GM06990 (cell line): ENCODE results near the gene MT1F.

ENCODE experiments used
- DNase-seq: peaks from one replicate; pipeline ENCODE4 v3.0.0-alpha.2; 2011; ENCODE audit not compliant: insufficient read length; ENCODE audit errors: extremely low read depth
- H3K27me3 ChIP-seq: replicated peaks from 2 replicates; pipeline ENCODE4 v1.6.0; 2011; ENCODE audit warnings: low read length; ENCODE audit not compliant: control insufficient read depth, insufficient read depth
- H3K36me3 ChIP-seq: 2 replicates; pipeline ENCODE4 v1.5.1; 2011; ENCODE audit warnings: low read length; ENCODE audit not compliant: control insufficient read depth, insufficient read depth
- H3K4me3 ChIP-seq: replicated peaks from 2 replicates; pipeline ENCODE4 v1.5.1; 2011; ENCODE audit warnings: low read depth, mild to moderate bottlenecking, control low read depth, low read length
- TF ChIP-seq, protein P1 (sequence below): IDR thresholded peaks from 2 replicates; pipeline ENCODE4 v1.5.1; 2011; ENCODE audit warnings: low read length, control low read depth, mild to moderate bottlenecking, inconsistent platforms; ENCODE audit not compliant: insufficient read depth, poor library complexity, severe bottlenecking

The MT1F gene

GRCh38 chr16:56633535-56633934 lies 24.2 kb upstream of the MT1F start:
- no peaks in the 10 kb centered on the region for H3K36me3 ChIP-seq

GRCh38 chr16:56634715-56635440 lies 22.9 kb upstream of the MT1F start:
- Histone ChIP-seq H3K27me3 (peaks cover 10% of the 10 kb centered on the region), H3K36me3 (no peaks in the 10 kb centered on the region), H3K4me3 (no peak overlapping the region)
- no peak for DNase-seq
- TF ChIP-seq, protein P1, sequence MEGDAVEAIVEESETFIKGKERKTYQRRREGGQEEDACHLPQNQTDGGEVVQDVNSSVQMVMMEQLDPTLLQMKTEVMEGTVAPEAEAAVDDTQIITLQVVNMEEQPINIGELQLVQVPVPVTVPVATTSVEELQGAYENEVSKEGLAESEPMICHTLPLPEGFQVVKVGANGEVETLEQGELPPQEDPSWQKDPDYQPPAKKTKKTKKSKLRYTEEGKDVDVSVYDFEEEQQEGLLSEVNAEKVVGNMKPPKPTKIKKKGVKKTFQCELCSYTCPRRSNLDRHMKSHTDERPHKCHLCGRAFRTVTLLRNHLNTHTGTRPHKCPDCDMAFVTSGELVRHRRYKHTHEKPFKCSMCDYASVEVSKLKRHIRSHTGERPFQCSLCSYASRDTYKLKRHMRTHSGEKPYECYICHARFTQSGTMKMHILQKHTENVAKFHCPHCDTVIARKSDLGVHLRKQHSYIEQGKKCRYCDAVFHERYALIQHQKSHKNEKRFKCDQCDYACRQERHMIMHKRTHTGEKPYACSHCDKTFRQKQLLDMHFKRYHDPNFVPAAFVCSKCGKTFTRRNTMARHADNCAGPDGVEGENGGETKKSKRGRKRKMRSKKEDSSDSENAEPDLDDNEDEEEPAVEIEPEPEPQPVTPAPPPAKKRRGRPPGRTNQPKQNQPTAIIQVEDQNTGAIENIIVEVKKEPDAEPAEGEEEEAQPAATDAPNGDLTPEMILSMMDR, result no peak

More at GRCh38 chr16:56633535-56633934, 24.2 kb upstream of the MT1F start:
- Histone ChIP-seq H3K4me3 (no peak overlapping the region), H3K27me3 (peaks cover 4% of the 10 kb centered on the region)
- TF ChIP-seq, protein P1, result no peak
- no peak for DNase-seq

DNA sequence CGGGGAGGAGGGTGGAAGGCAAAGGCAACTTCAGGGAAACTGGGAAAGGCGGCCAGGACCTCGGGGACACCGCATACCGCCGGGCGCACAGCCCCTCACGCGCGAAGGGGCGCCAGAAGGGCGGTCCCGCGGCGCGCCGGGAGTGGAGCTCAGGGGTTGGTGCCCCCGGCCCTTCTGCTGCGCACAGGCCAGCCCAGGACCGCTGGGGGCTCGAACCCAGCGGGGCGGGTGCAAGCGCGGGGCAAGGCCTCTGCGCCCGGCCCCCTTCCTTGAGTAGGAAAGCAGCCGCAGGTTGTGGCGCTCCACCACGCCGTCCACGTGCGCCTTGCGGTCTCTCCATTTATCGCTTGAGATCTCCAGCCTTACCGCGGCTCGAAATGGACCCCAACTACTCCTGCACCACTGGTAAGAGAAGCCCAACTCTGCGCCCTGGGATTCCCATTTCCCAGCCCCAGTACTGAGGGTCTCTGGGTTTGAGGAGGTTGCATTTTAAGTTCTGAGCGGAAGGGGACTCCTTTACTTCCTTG lies 22.3 kb upstream of the MT1F start:
- no peaks in the 10 kb centered on the region for H3K36me3 ChIP-seq
- no peak overlapping the region for H3K4me3 ChIP-seq
- DNase-seq, result no peak
- TF ChIP-seq, protein P1, result no peak
- H3K27me3 ChIP-seq, result peaks cover 10% of the 10 kb centered on the region

DNA sequence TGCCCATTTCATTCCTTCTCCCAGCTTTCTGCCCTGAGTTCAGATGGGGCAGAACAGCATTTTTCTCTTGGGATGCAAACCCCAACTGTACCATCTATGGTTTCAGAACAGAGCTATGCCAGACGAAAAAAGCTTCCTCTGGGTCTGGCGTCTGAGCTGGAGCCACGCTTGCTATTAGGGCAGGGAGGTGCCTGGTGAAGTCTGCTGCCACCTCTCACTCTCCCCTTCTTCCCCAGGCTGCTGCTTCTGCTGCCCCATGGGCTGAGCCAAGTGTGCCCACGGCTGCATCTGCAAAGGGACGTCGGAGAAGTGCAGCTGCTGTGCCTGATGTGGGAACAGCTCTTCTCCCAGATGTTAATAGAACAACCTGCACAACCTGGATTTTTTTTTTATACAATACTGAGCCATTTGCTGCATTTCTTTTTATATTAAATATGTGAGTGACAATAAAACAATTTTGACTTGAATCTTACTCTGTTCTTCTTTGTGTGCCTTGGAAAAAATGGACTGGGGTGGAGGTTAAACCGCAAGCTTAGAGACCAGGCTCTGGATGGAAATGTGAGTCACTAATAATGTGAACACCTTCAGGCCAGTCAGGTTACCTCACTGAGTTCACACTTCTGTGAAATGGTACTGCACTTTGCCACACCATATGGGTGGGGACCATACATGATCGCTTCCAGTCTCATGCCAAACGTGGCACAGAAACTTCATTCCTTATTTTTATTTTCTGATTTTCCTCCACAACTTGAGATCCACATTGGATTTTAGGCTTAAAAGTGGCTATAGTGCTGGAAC lies 20.9 kb upstream of the MT1F start:
- Histone ChIP-seq H3K4me3 (no peak overlapping the region), H3K27me3 (peaks cover 12% of the 10 kb centered on the region), H3K36me3 (no peaks in the 10 kb centered on the region)
- TF ChIP-seq, protein P1, result no peak
- DNase-seq, result no peak

- TF ChIP-seq, protein P1, result no peak
- no peak for DNase-seq
- peaks cover 12% of the 10 kb centered on the region for H3K27me3 ChIP-seq
- no peak within 1 kb of the TSS; the same call in 1 of the 2 replicates for H3K4me3 ChIP-seq
- H3K36me3 ChIP-seq, result no peaks in the 10 kb centered on the region
These were observed 19.7 kb upstream of the MT1F start, which contains the start of gene MT1A for GRCh38 chr16:56637814-56638750. Gene MT1A (plus strand): TSS chr16:56638666. CDS start chr16:56638739, 73 bp downstream.
